Caco-2 (cell line): ENCODE data around the gene FBXL4. TPM values are rescaled to one million over a fixed set of nuclear protein-coding genes. Genes with fewer than 3 reads are reported as not detected.

ENCODE experiments used
- BruUV-seq: library from RNA; stranded (reverse); fragments of 400-500 nt; replicated peaks from 2 replicates; lab custom pipeline; 2021; lab: Mats Ljungman, UMichigan
- CTCF ChIA-PET: fragments of 300-600 bp; sonication (Branson Sonifier 250); formaldehyde crosslinking; loops from one replicate; lab custom pipeline; 2022; ENCODE audit warnings: antibody characterized with exemption; lab: Charles Lee
- POLR2A ChIA-PET: fragments of 300-600 bp; sonication (Branson Sonifier 250); formaldehyde crosslinking; loops from one replicate; lab custom pipeline; 2022; ENCODE audit warnings: antibody characterized with exemption; lab: Charles Lee
- DNase-seq, 2 experiments: peaks; one replicate each; pipeline versions ENCODE4 v3.0.0 to v3.0.0-alpha.2; 2020 to 2022
- H3K27me3 ChIP-seq: replicated peaks from 2 replicates; pipeline ENCODE4 v1.6.0; 2011; ENCODE audit warnings: low read length; ENCODE audit not compliant: control insufficient read depth, insufficient read depth
- H3K36me3 ChIP-seq: 2 replicates; pipeline ENCODE4 v1.5.1; 2011; ENCODE audit warnings: low read length; ENCODE audit not compliant: control insufficient read depth, insufficient read depth
- H3K4me1 ChIP-seq: fragments of 250-450 bp; sonication (Bioruptor Pico); 2 replicates; pipeline ENCODE4 v1.5.1; 2020; ENCODE audit warnings: mild to moderate bottlenecking
- H3K4me3 ChIP-seq: 2 replicates; pipeline ENCODE4 v1.5.1; 2011; ENCODE audit warnings: low read depth, mild to moderate bottlenecking, control low read depth, low read length
- H3K9me3 ChIP-seq: fragments of 250-450 bp; sonication (Bioruptor Pico); 2 replicates; pipeline ENCODE4 v1.5.1; 2020; ENCODE audit warnings: mild to moderate bottlenecking, moderate library complexity
- H3K27ac Mint-ChIP-seq: one replicate; pipeline ENCODE4 v1.8.0; 2022; ENCODE audit warnings: mixed read lengths; ENCODE audit not compliant: unreplicated experiment
- H3K27me3 Mint-ChIP-seq: one replicate; pipeline ENCODE4 v1.8.0; 2022; ENCODE audit warnings: mixed read lengths; ENCODE audit not compliant: insufficient read depth, unreplicated experiment
- H3K36me3 Mint-ChIP-seq: one replicate; pipeline ENCODE4 v1.8.0; 2022; ENCODE audit warnings: mild to moderate bottlenecking, mixed read lengths; ENCODE audit not compliant: insufficient read depth, unreplicated experiment
- H3K4me1 Mint-ChIP-seq: one replicate; pipeline ENCODE4 v1.8.0; 2022; ENCODE audit warnings: low read depth, mixed read lengths; ENCODE audit not compliant: unreplicated experiment
- H3K4me3 Mint-ChIP-seq: one replicate; pipeline ENCODE4 v1.8.0; 2022; ENCODE audit warnings: mild to moderate bottlenecking, moderate library complexity, mixed read lengths; ENCODE audit not compliant: unreplicated experiment
- H3K9me3 Mint-ChIP-seq: one replicate; pipeline ENCODE4 v1.8.0; 2022; ENCODE audit warnings: mixed read lengths; ENCODE audit not compliant: unreplicated experiment
- intact Hi-C: fragments of 100-400 bp; cut with micrococcal nuclease; formaldehyde crosslinking; loops from one replicate; pipeline ENCODE4 v1.10.0; 2022; ENCODE audit not compliant: unreplicated experiment
- total RNA-seq: library from RNA; stranded (reverse); gene quantifications from 2 replicates; pipeline ENCODE4 v1.2.3, GENCODE V29; 2022
- TF ChIP-seq, protein P1 (sequence below), 2 experiments: fragments of 200-600 bp in 1 of 2; IDR thresholded peaks; 1 replicate in 1 of 2; 2 replicates in 1 of 2; pipeline versions ENCODE4 v1.5.1 to v1.8.0; 2011 to 2022; ENCODE audit warnings: antibody characterized with exemption in 1 of 2, control low read depth in 1 of 2, inconsistent platforms in 1 of 2, low read depth in 1 of 2, low read length in 1 of 2, mild to moderate bottlenecking in 1 of 2, moderate library complexity in 1 of 2; ENCODE audit not compliant: insufficient read depth in 1 of 2, severe bottlenecking in 1 of 2, unreplicated experiment in 1 of 2

Gene FBXL4
- total RNA-seq, 1 experiment from 2014 or later: 5.9 TPM

DNA sequence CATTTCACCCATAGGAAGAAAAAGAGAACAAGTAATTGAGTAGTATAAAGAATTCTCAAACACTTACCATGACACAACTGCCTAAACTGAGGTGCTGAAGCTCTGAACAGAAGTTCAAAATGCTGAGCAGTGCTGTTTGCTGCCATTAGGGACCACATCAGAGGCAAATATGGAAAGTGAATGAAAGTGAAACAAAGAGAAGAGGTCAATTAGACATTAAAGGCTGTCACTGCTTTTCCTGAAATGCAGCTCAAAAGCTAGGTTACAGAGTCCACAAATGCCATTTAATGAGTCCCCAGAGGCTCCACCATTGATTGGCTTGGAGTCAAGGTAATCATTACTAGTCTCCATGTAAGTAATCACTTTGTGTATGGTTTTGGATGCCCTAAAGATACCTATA is 67.3 kb downstream of the FBXL4 start:
- Mint-ChIP-seq H3K36me3 (no peaks in the 10 kb centered on the region), H3K27me3 (no peaks in the 10 kb centered on the region), H3K4me1 (no peaks in the 10 kb centered on the region), H3K9me3 (no peaks in the 10 kb centered on the region), H3K27ac (no peak overlapping the region), H3K4me3 (no peak overlapping the region)
- POLR2A ChIA-PET: no interaction called here
- no peaks in the 10 kb centered on the region for H3K27me3 ChIP-seq
- no peak for DNase-seq
- no peaks in the 10 kb centered on the region for H3K36me3 ChIP-seq
- CTCF ChIA-PET: no interaction called here
- TF ChIP-seq, protein P1, sequence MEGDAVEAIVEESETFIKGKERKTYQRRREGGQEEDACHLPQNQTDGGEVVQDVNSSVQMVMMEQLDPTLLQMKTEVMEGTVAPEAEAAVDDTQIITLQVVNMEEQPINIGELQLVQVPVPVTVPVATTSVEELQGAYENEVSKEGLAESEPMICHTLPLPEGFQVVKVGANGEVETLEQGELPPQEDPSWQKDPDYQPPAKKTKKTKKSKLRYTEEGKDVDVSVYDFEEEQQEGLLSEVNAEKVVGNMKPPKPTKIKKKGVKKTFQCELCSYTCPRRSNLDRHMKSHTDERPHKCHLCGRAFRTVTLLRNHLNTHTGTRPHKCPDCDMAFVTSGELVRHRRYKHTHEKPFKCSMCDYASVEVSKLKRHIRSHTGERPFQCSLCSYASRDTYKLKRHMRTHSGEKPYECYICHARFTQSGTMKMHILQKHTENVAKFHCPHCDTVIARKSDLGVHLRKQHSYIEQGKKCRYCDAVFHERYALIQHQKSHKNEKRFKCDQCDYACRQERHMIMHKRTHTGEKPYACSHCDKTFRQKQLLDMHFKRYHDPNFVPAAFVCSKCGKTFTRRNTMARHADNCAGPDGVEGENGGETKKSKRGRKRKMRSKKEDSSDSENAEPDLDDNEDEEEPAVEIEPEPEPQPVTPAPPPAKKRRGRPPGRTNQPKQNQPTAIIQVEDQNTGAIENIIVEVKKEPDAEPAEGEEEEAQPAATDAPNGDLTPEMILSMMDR (IDR thresholded peaks at IDR 0.05; ENCODE audit: insufficient read depth in 1 of 2, low read depth in 1 of 2, low read length in 1 of 2, severe bottlenecking in 1 of 2, unreplicated experiment in 1 of 2): no peak
- no TSS peak for BruUV-seq
- no peaks in the 10 kb centered on the region for H3K4me1 ChIP-seq
- intact Hi-C loops: no loop called here
- no peaks in the 10 kb centered on the region for H3K9me3 ChIP-seq
- no peak overlapping the region for H3K4me3 ChIP-seq

DNA sequence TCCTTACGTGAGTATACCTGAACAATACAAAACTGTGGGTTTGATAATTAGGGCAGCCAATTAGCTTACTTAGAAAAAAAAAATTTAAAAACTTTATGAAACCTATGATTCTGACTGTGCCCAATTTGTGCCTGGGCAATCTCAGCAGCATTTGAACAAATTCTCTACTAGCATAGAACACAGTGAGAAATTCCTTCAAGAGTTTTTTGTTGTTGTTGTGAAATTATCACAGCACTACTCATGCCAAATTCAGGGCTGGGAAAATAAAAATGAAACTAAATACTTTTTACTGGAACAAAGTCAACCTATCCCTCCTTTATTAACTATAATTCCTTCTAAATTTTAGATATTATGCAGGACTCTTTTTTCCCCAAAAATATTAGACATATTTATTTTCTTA is 70.5 kb downstream of the FBXL4 start:
- Mint-ChIP-seq H3K36me3 (no peaks in the 10 kb centered on the region), H3K4me1 (no peaks in the 10 kb centered on the region), H3K27ac (no peak overlapping the region), H3K4me3 (no peak overlapping the region), H3K9me3 (no peaks in the 10 kb centered on the region), H3K27me3 (no peaks in the 10 kb centered on the region)
- no peak for DNase-seq
- no peak overlapping the region for H3K4me3 ChIP-seq
- H3K36me3 ChIP-seq: no peaks in the 10 kb centered on the region
- CTCF ChIA-PET: no interaction called here
- POLR2A ChIA-PET: no interaction called here
- H3K9me3 ChIP-seq: no peaks in the 10 kb centered on the region
- TF ChIP-seq, protein P1 (IDR thresholded peaks at IDR 0.05; ENCODE audit: insufficient read depth in 1 of 2, low read depth in 1 of 2, low read length in 1 of 2, severe bottlenecking in 1 of 2, unreplicated experiment in 1 of 2): no peak
- no peaks in the 10 kb centered on the region for H3K27me3 ChIP-seq
- intact Hi-C loops: no loop called here
- BruUV-seq: no TSS peak
- H3K4me1 ChIP-seq: no peaks in the 10 kb centered on the region

DNA sequence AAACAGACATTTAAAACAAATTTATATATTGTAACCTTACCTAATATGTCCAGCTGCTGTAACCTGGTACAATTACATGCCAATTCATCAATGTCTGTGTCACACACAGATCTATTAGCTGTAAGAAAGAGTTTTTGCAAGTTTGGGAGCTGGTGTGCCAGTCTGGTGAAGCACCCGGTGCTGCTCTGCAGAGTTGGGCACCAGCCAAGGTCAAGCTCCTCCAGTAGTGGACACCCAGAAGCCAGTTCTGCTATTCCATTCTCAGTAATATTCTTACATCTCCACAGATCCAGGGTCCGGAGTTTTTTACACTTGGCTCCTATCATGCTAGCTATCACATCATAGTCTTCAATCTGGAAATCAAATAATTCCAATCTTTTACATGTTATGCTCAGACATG is 72.4 kb downstream of the FBXL4 start:
- DNase-seq: no peak
- no peaks in the 10 kb centered on the region for H3K27me3 Mint-ChIP-seq
- H3K4me3 Mint-ChIP-seq: no peak overlapping the region
- TF ChIP-seq, protein P1 (IDR thresholded peaks at IDR 0.05; ENCODE audit: insufficient read depth in 1 of 2, low read depth in 1 of 2, low read length in 1 of 2, severe bottlenecking in 1 of 2, unreplicated experiment in 1 of 2): no peak
- no peak overlapping the region for H3K27ac Mint-ChIP-seq
- no TSS peak for BruUV-seq
- no peaks in the 10 kb centered on the region for H3K4me1 Mint-ChIP-seq
- Histone ChIP-seq H3K36me3 (no peaks in the 10 kb centered on the region), H3K4me3 (no peak overlapping the region), H3K4me1 (no peaks in the 10 kb centered on the region), H3K9me3 (no peaks in the 10 kb centered on the region), H3K27me3 (no peaks in the 10 kb centered on the region)
- CTCF ChIA-PET: no interaction called here
- no peaks in the 10 kb centered on the region for H3K36me3 Mint-ChIP-seq
- intact Hi-C loops: no loop called here
- POLR2A ChIA-PET: no interaction called here
- no peaks in the 10 kb centered on the region for H3K9me3 Mint-ChIP-seq
